Caco-2 (cell line): Measurements from ENCODE around the gene ICAM5. TPM values are rescaled to one million over a fixed set of nuclear protein-coding genes. Genes with fewer than 3 reads are reported as not detected.

ENCODE experiments used
- BruUV-seq: library from RNA; stranded (reverse); fragments of 400-500 nt; replicated peaks from 2 replicates; lab custom pipeline; 2021; lab: Mats Ljungman, UMichigan
- CTCF ChIA-PET: fragments of 300-600 bp; sonication (Branson Sonifier 250); formaldehyde crosslinking; loops from one replicate; lab custom pipeline; 2022; ENCODE audit warnings: antibody characterized with exemption; lab: Charles Lee
- POLR2A ChIA-PET: fragments of 300-600 bp; sonication (Branson Sonifier 250); formaldehyde crosslinking; loops from one replicate; lab custom pipeline; 2022; ENCODE audit warnings: antibody characterized with exemption; lab: Charles Lee
- DNase-seq, 2 experiments: peaks; one replicate each; pipeline versions ENCODE4 v3.0.0 to v3.0.0-alpha.2; 2020 to 2022
- H3K27me3 ChIP-seq: replicated peaks from 2 replicates; pipeline ENCODE4 v1.6.0; 2011; ENCODE audit warnings: low read length; ENCODE audit not compliant: control insufficient read depth, insufficient read depth
- H3K36me3 ChIP-seq: 2 replicates; pipeline ENCODE4 v1.5.1; 2011; ENCODE audit warnings: low read length; ENCODE audit not compliant: control insufficient read depth, insufficient read depth
- H3K4me1 ChIP-seq: fragments of 250-450 bp; sonication (Bioruptor Pico); 2 replicates; pipeline ENCODE4 v1.5.1; 2020; ENCODE audit warnings: mild to moderate bottlenecking
- H3K4me3 ChIP-seq: 2 replicates; pipeline ENCODE4 v1.5.1; 2011; ENCODE audit warnings: low read depth, mild to moderate bottlenecking, control low read depth, low read length
- H3K9me3 ChIP-seq: fragments of 250-450 bp; sonication (Bioruptor Pico); 2 replicates; pipeline ENCODE4 v1.5.1; 2020; ENCODE audit warnings: mild to moderate bottlenecking, moderate library complexity
- H3K27ac Mint-ChIP-seq: one replicate; pipeline ENCODE4 v1.8.0; 2022; ENCODE audit warnings: mixed read lengths; ENCODE audit not compliant: unreplicated experiment
- H3K27me3 Mint-ChIP-seq: one replicate; pipeline ENCODE4 v1.8.0; 2022; ENCODE audit warnings: mixed read lengths; ENCODE audit not compliant: insufficient read depth, unreplicated experiment
- H3K36me3 Mint-ChIP-seq: one replicate; pipeline ENCODE4 v1.8.0; 2022; ENCODE audit warnings: mild to moderate bottlenecking, mixed read lengths; ENCODE audit not compliant: insufficient read depth, unreplicated experiment
- H3K4me1 Mint-ChIP-seq: one replicate; pipeline ENCODE4 v1.8.0; 2022; ENCODE audit warnings: low read depth, mixed read lengths; ENCODE audit not compliant: unreplicated experiment
- H3K4me3 Mint-ChIP-seq: one replicate; pipeline ENCODE4 v1.8.0; 2022; ENCODE audit warnings: mild to moderate bottlenecking, moderate library complexity, mixed read lengths; ENCODE audit not compliant: unreplicated experiment
- H3K9me3 Mint-ChIP-seq: one replicate; pipeline ENCODE4 v1.8.0; 2022; ENCODE audit warnings: mixed read lengths; ENCODE audit not compliant: unreplicated experiment
- intact Hi-C: fragments of 100-400 bp; cut with micrococcal nuclease; formaldehyde crosslinking; loops from one replicate; pipeline ENCODE4 v1.10.0; 2022; ENCODE audit not compliant: unreplicated experiment
- total RNA-seq: library from RNA; stranded (reverse); gene quantifications from 2 replicates; pipeline ENCODE4 v1.2.3, GENCODE V29; 2022
- TF ChIP-seq, protein P1 (sequence below), 2 experiments: fragments of 200-600 bp in 1 of 2; IDR thresholded peaks; 1 replicate in 1 of 2; 2 replicates in 1 of 2; pipeline versions ENCODE4 v1.5.1 to v1.8.0; 2011 to 2022; ENCODE audit warnings: antibody characterized with exemption in 1 of 2, control low read depth in 1 of 2, inconsistent platforms in 1 of 2, low read depth in 1 of 2, low read length in 1 of 2, mild to moderate bottlenecking in 1 of 2, moderate library complexity in 1 of 2; ENCODE audit not compliant: insufficient read depth in 1 of 2, severe bottlenecking in 1 of 2, unreplicated experiment in 1 of 2

The ICAM5 gene
- total RNA-seq, 1 experiment from 2014 or later = 3.2 TPM

DNA sequence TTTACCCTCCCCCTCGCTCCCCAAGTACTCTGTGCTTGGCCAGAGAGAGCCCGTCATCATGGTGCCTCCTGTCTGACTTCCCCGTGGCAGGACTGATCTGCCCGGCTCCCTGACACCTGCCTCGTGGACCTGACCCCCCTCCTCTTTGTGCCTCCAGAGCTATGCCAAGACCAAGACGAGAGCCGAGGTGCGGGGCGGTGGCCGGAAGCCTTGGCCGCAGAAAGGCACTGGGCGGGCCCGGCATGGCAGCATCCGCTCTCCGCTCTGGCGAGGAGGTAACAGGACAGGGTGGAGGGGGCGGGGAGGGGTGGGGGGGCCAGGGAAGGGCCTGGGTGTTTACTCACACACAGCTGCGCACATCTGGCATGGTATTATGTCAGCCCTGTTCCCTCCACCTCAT lies 33.2 kb upstream of the ICAM5 start:
- Mint-ChIP-seq H3K4me1 (peaks cover 7% of the 10 kb centered on the region), H3K9me3 (no peaks in the 10 kb centered on the region), H3K36me3 (peaks cover 53% of the 10 kb centered on the region), H3K27me3 (no peaks in the 10 kb centered on the region), H3K27ac (no peak overlapping the region), H3K4me3 (no peak overlapping the region)
- Histone ChIP-seq H3K36me3 (peaks cover 2% of the 10 kb centered on the region; the same call in 1 of the 2 replicates), H3K9me3 (no peaks in the 10 kb centered on the region), H3K27me3 (no peaks in the 10 kb centered on the region), H3K4me1 (peaks cover 24% of the 10 kb centered on the region), H3K4me3 (no peak overlapping the region)
- no peak for DNase-seq
- BruUV-seq = no TSS peak
- POLR2A ChIA-PET = no interaction called here
- CTCF ChIA-PET = interaction anchor here (1.1 kb wide), 1 partner anchor 14 kb away, joined by 3 read pairs; the partner anchor contains the start of gene ICAM1
- TF ChIP-seq, protein P1, sequence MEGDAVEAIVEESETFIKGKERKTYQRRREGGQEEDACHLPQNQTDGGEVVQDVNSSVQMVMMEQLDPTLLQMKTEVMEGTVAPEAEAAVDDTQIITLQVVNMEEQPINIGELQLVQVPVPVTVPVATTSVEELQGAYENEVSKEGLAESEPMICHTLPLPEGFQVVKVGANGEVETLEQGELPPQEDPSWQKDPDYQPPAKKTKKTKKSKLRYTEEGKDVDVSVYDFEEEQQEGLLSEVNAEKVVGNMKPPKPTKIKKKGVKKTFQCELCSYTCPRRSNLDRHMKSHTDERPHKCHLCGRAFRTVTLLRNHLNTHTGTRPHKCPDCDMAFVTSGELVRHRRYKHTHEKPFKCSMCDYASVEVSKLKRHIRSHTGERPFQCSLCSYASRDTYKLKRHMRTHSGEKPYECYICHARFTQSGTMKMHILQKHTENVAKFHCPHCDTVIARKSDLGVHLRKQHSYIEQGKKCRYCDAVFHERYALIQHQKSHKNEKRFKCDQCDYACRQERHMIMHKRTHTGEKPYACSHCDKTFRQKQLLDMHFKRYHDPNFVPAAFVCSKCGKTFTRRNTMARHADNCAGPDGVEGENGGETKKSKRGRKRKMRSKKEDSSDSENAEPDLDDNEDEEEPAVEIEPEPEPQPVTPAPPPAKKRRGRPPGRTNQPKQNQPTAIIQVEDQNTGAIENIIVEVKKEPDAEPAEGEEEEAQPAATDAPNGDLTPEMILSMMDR (IDR thresholded peaks at IDR 0.05; ENCODE audit: insufficient read depth in 1 of 2, low read depth in 1 of 2, low read length in 1 of 2, severe bottlenecking in 1 of 2, unreplicated experiment in 1 of 2) = no peak
- intact Hi-C loops = no loop called here

DNA sequence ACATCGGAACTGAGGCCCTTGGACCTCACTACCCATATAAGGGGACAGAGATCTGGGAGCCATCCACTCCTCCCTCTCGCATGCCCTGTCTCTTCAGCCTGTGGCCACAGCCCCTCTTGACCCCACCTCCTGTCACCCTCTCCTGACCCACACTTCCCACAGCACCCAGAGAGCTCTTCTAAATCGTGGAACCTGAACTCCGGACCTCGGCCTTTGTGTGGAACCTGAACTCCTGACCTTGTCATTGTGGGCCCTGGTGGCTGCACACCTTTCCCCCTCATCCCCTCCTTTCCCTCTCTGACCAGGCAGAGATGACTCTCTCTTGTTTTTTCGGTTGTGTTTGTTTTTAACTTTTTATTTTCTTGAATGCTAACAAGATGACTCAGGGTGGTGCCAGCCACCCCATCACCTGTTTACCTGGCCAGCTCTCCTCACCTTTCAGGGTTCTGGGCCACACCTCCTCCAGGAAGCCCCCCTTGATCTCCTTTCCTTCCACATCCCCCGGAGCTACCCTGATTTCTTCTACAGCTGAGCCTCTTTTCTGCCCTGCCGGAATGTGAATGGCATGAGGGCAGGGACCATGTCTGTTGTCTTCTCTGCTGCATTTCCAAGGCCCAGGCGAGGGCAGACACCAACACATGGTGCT lies 32.7 kb upstream of the ICAM5 start:
- Histone ChIP-seq H3K4me3 (no peak overlapping the region), H3K4me1 (peaks cover 27% of the 10 kb centered on the region), H3K27me3 (no peaks in the 10 kb centered on the region), H3K9me3 (no peaks in the 10 kb centered on the region), H3K36me3 (peaks cover 2% of the 10 kb centered on the region; the same call in 1 of the 2 replicates)
- ChIA-PET CTCF (interaction anchor here (0.6 to 1.1 kb wide), 2 partner anchors 14 to 222 kb away, joined by 3 read pairs; partner anchors contain the start of gene ICAM1), POLR2A (no interaction called here)
- intact Hi-C loops = no loop called here
- Mint-ChIP-seq H3K4me3 (no peak overlapping the region), H3K27me3 (no peaks in the 10 kb centered on the region), H3K27ac (no peak overlapping the region), H3K36me3 (peaks cover 48% of the 10 kb centered on the region), H3K9me3 (no peaks in the 10 kb centered on the region), H3K4me1 (peaks cover 7% of the 10 kb centered on the region)
- no TSS peak for BruUV-seq
- TF ChIP-seq, protein P1 (IDR thresholded peaks at IDR 0.05; ENCODE audit: insufficient read depth in 1 of 2, low read depth in 1 of 2, low read length in 1 of 2, severe bottlenecking in 1 of 2, unreplicated experiment in 1 of 2) = no peak
- no peak for DNase-seq

DNA sequence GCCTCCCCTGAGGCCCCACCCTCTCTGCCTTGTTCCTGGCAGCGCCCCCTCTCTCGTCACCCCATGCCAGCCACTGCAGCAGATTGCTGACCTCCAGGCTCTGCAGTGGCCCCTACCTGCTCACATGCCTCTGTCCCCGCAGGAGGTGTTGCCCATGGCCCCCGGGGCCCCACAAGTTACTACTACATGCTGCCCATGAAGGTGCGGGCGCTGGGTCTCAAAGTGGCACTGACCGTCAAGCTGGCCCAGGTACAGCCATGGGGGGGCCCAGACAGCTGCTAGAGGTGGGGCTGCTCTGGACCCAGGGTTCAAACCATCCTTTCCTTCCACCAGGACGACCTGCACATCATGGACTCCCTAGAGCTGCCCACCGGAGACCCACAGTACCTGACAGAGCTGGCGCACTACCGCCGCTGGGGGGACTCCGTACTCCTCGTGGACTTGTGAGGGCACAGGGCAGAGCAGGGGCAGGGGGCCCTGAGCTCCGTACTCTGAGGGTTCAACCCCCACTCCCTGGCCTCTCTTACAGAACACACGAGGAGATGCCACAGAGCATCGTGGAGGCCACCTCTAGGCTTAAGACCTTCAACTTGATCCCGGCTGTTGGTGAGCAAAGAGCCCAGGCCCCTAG lies 31.6 kb upstream of the ICAM5 start:
- no peak overlapping the region for H3K27ac Mint-ChIP-seq
- no peak for DNase-seq
- Histone ChIP-seq H3K36me3 (peaks cover 2% of the 10 kb centered on the region; the same call in 1 of the 2 replicates), H3K9me3 (no peaks in the 10 kb centered on the region), H3K27me3 (no peaks in the 10 kb centered on the region), H3K4me3 (no peak overlapping the region), H3K4me1 (peaks cover 27% of the 10 kb centered on the region)
- no TSS peak for BruUV-seq
- CTCF ChIA-PET = interaction anchor here (0.6 to 3.4 kb wide), 20 partner anchors 8 to 633 kb away, joined by 3 to 54 read pairs (median 6); partner anchors contain the start of genes FDX2, ICAM1, ICAM5 and RAVER1
- H3K4me1 Mint-ChIP-seq = peaks cover 7% of the 10 kb centered on the region
- H3K9me3 Mint-ChIP-seq = no peaks in the 10 kb centered on the region
- TF ChIP-seq, protein P1 (IDR thresholded peaks at IDR 0.05; ENCODE audit: insufficient read depth in 1 of 2, low read depth in 1 of 2, low read length in 1 of 2, severe bottlenecking in 1 of 2, unreplicated experiment in 1 of 2) = no peak
- intact Hi-C loops = no loop called here
- H3K27me3 Mint-ChIP-seq = no peaks in the 10 kb centered on the region
- H3K36me3 Mint-ChIP-seq = peaks cover 38% of the 10 kb centered on the region
- POLR2A ChIA-PET = interaction anchor here (0.5 to 1.0 kb wide), 2 partner anchors 13 to 75 kb away, joined by 4 to 10 read pairs; partner anchors contain the start of gene ICAM1
- no peak overlapping the region for H3K4me3 Mint-ChIP-seq
